ENCODE data around the gene GNLY.
"Not testable (repeated sequence)": the region's sequence is repeated elsewhere in the genome, so short reads cannot be mapped to it uniquely, and the experiment has no call there.

- TF ChIP-seq RAD21 (CRISPR knock-in tag; conservative IDR thresholded peaks at IDR 0.05 in 1 of 2, IDR thresholded peaks at IDR 0.05 in 1 of 2); HMG20B (CRISPR knock-in tag; IDR thresholded peaks at IDR 0.05); TAF1 (IDR thresholded peaks at IDR 0.05; ENCODE audit: control insufficient read depth, extremely low read depth, insufficient read depth, low read length, severe bottlenecking); POLR2A (conservative IDR thresholded peaks at IDR 0.05): not testable (repeated sequence)
Observed at GRCh38 chr2:85657399-85657798, 36.8 kb upstream of the GNLY start.
